ENCODE results near the gene NDUFB8. TPM values are rescaled to one million over a fixed set of nuclear protein-coding genes. Genes with fewer than 3 reads are reported as not detected.

NDUFB8 gene
- total RNA-seq, 1 donor from 2014 or later, result 430 TPM

DNA sequence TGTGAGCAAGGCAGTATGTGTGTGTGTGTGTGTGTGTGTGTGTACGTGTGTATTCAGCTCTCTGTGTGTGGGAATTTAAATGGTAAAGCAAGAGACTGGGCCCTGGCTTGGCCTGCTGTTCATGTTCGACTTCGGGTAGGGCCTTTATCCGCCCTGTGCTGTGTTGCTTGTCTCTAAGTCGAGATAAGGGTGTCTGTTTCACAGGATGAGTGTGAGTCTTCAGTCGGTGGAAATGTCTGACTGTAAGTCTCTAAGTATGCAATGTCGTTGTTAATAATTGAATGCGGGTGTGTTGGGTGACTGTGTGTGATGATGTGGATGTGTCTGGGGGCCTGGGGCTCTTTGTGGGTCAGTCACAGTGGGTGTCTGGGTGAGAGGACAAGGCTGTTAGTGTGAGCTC is 40.8 kb upstream of the NDUFB8 start:
- Histone ChIP-seq H3K27me3 (ENCODE audit: low read depth) (peaks cover 98% of the 10 kb centered on the region), H3K36me3 (no peaks in the 10 kb centered on the region), H3K4me1 (no peaks in the 10 kb centered on the region), H3K27ac (replicated peaks) (no peak overlapping the region), H3K4me3 (no peak overlapping the region), H3K9me3 (replicated peaks) (no peaks in the 10 kb centered on the region)
- intact Hi-C loops (cut with micrococcal nuclease), result no loop called here
- TF ChIP-seq, protein P1, sequence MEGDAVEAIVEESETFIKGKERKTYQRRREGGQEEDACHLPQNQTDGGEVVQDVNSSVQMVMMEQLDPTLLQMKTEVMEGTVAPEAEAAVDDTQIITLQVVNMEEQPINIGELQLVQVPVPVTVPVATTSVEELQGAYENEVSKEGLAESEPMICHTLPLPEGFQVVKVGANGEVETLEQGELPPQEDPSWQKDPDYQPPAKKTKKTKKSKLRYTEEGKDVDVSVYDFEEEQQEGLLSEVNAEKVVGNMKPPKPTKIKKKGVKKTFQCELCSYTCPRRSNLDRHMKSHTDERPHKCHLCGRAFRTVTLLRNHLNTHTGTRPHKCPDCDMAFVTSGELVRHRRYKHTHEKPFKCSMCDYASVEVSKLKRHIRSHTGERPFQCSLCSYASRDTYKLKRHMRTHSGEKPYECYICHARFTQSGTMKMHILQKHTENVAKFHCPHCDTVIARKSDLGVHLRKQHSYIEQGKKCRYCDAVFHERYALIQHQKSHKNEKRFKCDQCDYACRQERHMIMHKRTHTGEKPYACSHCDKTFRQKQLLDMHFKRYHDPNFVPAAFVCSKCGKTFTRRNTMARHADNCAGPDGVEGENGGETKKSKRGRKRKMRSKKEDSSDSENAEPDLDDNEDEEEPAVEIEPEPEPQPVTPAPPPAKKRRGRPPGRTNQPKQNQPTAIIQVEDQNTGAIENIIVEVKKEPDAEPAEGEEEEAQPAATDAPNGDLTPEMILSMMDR (IDR thresholded peaks at IDR 0.05; ENCODE audit: borderline replicate concordance), result no peak
- DNase-seq, result no peak

GRCh38 chr10:100569687-100570481 is 40.2 kb upstream of the NDUFB8 start:
- DNase-seq, result no peak
- Histone ChIP-seq H3K36me3 (no peaks in the 10 kb centered on the region), H3K9me3 (replicated peaks) (no peaks in the 10 kb centered on the region), H3K27ac (replicated peaks) (no peak overlapping the region), H3K4me1 (no peaks in the 10 kb centered on the region), H3K4me3 (no peak overlapping the region), H3K27me3 (ENCODE audit: low read depth) (peaks cover 98% of the 10 kb centered on the region)
- intact Hi-C loops (cut with micrococcal nuclease), result no loop called here
- TF ChIP-seq, protein P1 (IDR thresholded peaks at IDR 0.05; ENCODE audit: borderline replicate concordance), result no peak

GRCh38 chr10:100568912-100569311 is 39.2 kb upstream of the NDUFB8 start:
- intact Hi-C loops (cut with micrococcal nuclease), result no loop called here
- TF ChIP-seq, protein P1 (IDR thresholded peaks at IDR 0.05; ENCODE audit: borderline replicate concordance), result no peak

DNA sequence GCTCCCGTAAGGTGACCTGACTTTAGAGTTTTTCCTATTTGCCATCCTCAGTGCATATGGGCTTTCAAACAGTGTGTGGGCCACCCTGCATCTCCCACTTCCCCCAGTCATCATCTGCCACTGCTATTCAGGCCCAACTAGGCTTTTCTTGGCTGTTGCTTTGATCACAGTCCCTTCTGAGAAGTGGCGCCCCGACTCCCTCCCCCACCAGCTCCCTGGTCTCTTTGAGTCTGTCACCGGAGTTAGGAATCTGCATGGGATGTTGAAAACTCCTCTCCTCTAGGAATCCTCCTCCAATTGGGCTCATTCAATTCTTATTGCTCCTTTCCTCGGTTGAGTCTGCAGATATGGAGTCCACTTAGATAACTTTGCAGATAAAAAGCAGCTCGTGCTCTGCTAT is 38.2 kb upstream of the NDUFB8 start:
- no peak for DNase-seq
- peaks cover 98% of the 10 kb centered on the region for H3K27me3 ChIP-seq (ENCODE audit: low read depth)
- intact Hi-C loops (cut with micrococcal nuclease), result no loop called here
- no peaks in the 10 kb centered on the region for H3K36me3 ChIP-seq
- H3K9me3 ChIP-seq (replicated peaks), result no peaks in the 10 kb centered on the region
- H3K4me1 ChIP-seq, result peaks cover 1% of the 10 kb centered on the region
- H3K4me3 ChIP-seq, result no peak overlapping the region
- TF ChIP-seq, protein P1 (IDR thresholded peaks at IDR 0.05; ENCODE audit: borderline replicate concordance), result no peak
- H3K27ac ChIP-seq (replicated peaks), result no peak overlapping the region

More at GRCh38 chr10:100568912-100569311, 39.2 kb upstream of the NDUFB8 start:
- Histone ChIP-seq H3K9me3 (replicated peaks) (no peaks in the 10 kb centered on the region), H3K27ac (replicated peaks) (no peak overlapping the region), H3K36me3 (no peaks in the 10 kb centered on the region), H3K4me1 (no peaks in the 10 kb centered on the region), H3K27me3 (ENCODE audit: low read depth) (peaks cover 98% of the 10 kb centered on the region), H3K4me3 (no peak overlapping the region)
- no peak for DNase-seq

- peaks cover 7% of the 10 kb centered on the region for H3K4me1 ChIP-seq
- H3K4me3 ChIP-seq, result no peak overlapping the region
- DNase-seq, result no peak
- intact Hi-C loops (cut with micrococcal nuclease), result no loop called here
- peaks cover 98% of the 10 kb centered on the region for H3K27me3 ChIP-seq (ENCODE audit: low read depth)
- no peaks in the 10 kb centered on the region for H3K36me3 ChIP-seq
- H3K9me3 ChIP-seq (replicated peaks), result no peaks in the 10 kb centered on the region
- TF ChIP-seq, protein P1 (IDR thresholded peaks at IDR 0.05; ENCODE audit: borderline replicate concordance), result no peak
- no peak overlapping the region for H3K27ac ChIP-seq (replicated peaks)
Observed at GRCh38 chr10:100567249-100567648, 37.6 kb upstream of the NDUFB8 start.

All from left ventricle myocardium inferior (tissue), 1 donor.